HG03469 (cell line): ENCODE data around the gene WNT7B.
"Not testable (repeated sequence)": the region's sequence is repeated elsewhere in the genome, so short reads cannot be mapped to it uniquely, and the experiment has no call there.

Source experiments
- ATAC-seq: cut with Tn5 transposase; IDR thresholded peaks from one replicate; pipeline ENCODE4 v1.9.1; 2021; ENCODE audit warnings: mild to moderate bottlenecking, moderate library complexity, moderate number of reproducible peaks; ENCODE audit not compliant: unreplicated experiment

The WNT7B gene

DNA sequence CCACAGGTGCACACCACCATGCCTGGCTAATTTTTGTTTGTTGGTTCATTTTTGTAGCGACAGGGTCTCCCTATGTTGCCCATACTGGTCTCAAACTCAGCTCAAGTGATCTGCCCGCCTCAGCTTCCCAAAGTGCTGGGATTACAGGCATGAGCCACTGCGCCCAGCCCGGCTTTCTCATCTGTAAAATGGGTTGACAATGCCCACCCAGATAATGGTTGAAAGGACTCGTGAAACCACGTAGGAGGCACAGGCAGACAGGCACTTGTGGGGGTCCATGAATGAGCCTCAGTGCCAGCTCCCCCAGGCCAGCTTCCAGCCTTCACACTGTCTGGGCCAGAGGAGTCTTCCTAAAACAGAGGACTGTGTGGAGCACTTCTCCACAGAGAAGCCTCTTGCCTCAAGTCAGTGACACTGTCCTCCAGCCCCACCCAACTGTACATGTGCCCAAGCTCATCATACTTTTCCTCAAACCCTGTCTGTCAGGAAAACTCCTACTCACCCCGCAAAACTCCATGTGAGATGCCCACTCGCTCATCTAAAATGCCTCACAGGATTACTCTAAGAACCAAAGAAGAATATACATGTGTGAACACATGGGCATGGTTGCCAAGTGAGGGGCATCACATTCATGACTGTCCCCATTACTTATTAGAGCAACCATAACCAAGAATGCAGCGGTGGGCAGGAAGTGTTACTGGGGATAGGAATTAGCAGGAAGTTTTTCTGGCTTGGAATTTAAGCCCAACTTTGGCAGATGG, 32.1 kb upstream of the WNT7B start:
- ATAC-seq, result no peak

DNA sequence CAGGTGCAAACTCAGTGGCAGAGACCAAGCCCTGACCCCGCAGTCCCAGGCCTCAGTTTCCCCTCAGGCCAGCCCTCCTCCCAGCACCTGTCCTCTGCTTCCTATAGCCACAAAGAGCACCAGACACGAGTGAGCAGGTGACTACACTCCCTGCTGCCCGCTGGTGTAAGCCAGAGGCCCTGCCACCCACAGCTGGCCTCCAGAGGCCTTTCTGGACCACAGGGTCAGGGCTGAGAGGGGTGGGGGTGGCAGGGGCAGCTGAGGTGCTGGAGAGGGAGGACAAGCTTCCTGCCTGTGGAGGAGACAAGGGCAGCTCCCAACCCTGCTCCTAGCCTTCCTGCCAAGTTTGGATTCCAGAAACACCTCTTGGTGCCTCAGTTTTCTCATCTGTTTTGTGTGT, 31.3 kb upstream of the WNT7B start:
- ATAC-seq, result no peak

DNA sequence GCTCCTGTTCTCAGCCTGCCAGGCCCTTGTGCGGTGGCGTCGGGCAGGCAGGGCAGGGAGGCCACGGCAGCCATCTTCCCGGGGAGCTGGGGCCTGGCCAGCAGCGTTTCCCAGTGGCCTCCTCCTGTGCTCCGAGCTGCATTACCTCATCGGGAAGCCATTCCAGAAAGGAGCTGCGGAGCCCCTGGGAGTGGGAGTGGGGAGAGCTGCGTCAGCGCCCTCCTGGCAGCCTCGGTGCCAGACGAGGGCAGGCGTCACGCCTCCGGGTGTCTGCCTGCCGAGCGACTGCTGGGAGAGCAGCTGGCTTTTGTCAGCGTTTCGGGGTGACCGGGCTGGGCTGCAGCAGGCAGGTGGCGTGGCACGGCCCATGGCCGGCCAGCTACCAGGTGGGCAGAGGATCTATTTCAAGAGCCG, 30.9 kb upstream of the WNT7B start:
- ATAC-seq, result no peak

DNA sequence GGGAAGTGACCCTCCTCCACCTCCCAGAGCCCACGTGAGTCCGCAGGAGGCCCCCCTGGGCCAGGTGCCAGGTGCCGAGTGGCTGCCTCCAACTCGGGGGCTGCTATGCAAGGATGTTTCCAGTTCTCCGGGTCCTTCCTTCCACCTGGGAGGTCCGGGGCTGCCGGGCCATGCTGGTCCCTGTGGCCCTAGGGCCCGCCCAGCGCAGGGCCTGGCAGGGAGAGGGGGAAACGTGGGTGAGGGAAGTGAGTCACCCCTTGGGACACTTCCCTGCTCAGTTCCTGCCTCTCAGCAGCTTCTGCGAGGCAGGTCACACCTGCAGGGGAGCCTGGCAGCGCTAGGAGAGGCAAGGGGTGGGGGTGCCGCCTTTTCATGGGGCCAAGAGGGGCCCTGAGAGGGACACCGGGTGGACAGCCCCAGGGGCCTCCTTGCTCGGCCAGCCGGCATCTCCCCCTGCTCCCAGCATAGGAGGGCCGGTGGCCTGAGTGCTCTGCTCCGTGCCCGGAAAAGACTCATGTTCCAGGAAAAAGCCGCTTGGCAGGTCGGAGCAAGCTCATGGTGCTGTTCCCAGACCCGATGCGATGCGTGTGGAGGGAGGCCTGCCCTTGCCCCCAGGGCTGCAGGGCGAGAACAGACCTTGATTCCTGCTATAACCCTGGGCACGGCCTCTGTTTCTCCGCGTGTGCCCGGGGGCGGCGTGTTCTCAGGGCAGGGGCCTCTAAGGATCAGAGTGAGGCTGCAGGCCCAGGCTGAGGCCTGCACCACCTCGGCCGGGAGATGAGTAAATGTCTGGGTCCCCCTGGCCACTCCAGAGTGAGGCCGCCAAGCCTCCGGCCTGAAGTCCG, 30.3 kb upstream of the WNT7B start:
- ATAC-seq, result no peak

DNA sequence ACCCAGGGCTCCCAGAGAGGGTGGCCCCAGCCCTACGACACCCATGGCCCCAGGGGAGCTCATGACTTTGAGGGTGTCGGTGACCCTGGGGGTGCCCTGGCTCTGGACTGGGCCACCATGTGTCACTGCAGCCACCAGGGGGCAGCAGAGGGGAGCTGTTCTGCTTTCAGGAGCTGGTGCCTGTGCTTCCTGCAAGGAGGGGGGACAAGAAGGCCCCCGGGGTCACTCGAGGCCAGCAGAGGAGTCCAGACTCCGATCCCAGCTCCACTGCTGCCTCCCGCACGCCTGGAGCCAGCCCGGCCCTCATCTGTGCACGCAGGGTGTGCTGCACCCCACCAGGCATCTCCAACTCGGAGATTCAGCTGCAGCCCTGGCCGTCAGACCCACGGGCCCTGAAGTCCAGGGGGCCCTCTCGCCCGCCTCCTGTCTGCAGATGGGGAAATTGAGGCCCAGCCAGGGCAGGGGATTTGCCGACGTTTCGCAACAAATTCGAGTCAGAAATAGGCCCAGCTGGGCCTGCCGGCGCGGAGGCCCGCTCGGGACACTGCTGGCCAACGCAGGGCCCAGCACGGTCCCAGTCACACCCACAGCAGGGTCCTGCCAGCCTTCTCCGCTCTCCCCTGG, 29.5 kb upstream of the WNT7B start:
- no peak for ATAC-seq

DNA sequence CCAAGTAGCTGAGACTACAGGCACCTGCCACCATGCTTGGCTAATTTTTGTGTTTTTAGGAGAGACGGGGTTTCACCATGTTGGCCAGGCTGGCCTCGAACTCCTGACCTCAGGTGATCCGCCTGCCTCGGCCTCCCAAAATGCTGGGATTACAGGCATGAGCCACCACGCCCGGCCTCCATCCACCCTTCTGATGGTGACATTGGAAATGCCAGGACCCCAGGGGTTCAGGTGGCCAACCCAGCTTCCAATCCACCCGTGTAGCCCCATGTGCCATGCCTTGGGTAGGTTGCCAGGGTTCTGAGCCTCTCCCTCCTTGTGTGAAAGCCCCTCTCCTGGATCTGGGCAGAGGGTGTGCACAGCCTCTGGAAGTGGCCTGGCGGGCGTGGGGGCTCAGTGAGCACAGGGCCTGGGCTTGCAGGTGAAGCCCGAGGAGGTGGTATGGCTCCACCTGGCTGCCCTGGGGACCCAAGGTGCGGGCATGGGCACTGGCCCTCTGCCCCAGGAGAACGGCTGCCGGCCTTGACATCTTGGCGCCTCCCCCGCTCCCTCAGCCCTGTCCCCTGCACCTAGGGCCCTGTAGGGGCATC, 28.2 kb upstream of the WNT7B start:
- not testable (repeated sequence) for ATAC-seq

DNA sequence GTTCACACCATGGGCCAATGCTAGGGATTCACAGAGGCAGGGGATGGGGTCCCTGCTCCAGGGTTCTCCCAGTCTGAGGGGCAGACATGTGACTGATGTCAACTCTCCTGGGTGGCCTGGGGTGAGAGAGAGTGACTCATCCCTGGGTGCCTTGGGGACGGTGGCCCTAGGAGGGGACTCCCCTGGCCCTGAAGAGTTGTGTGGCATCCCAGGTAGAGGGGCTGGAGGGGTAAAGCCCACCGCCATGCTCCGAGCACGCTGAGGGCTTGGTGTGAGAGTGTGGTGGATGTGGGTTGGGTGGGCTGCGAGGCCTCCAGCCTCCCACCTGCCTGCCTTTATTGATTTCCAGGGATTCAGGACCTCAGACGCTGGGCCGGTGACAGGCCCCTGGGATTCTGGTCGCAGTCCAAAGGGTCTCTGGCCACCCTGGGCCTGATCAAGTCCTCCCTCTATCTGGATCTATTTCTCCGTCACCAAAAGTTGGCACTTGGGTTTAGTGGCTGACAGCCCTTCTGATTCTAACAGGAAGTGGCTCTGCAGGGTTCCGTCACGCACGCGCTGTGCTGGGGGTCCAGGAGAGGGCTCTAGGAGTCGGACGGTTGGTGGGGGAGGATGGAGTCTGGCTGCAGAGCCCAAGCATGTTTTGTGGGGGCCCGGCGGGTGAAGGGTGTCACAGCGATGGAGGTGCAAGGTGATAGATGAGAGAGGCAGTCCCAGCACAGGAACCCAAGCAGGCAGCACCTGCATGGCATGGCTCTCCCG, 27.3 kb upstream of the WNT7B start:
- no peak for ATAC-seq

DNA sequence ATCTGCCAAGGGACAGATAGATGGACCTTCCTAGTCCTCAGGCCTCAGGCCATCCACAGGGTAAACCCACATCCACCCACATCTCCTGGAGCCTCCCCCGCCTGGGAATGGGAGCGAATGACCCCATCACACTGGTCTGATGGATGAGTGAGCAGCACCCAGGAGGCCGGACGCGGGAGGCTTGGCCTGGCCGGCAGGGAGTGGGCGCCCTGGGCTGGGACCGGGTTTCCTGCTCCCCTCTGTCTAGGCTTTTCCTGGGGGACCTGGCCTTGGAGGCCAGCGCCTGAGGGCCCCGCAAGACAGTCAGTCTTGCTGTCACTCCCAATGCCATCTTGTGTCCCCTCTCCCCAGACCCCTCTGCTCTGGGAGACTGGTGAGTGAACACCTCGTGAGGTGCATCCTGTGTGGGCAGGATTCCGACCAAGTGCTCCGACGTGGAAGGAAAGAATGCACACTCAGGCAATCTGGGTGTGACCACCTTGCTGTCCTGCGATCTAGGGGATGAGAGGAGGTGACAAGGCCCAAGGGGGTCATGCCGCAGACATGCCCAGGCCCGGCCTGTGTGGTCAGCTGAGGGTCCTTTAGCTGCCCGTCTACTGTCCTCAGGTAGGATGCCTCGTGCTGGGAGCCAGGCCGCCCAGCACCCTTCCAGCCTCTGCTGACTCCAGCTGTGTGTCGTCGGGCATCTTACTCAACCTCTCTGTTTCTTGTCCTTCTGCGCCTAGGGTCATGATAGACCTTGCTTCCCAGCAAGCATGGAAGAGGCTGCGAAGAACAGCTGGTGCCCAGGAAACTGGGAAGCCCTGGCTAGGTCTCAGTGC, 26.5 kb upstream of the WNT7B start:
- ATAC-seq, result no peak

DNA sequence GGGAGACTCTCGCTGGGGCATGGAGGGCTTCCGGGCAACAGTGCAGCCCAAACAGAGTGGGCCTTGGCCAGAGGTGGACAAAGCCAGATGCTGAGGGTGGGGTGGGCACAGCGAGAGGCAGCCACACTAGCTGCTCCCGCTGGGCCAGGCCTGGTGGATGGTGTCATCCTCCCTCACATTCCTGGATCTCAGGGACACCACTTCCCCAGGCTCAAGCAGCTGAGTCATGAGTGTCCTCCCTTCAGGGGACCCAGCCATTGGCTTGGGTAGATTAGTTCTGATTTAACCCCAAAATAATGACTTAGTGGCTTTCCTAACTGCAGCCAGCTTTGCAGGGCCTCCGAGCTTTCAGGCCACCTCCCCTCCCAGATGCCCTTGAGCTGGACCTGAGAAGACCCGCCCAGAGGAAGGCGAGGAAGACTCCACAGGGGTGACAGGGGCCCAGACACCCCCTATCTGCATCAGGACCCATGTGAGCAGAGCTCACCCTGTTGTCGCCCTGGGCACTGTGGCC, 25.9 kb upstream of the WNT7B start:
- no peak for ATAC-seq

DNA sequence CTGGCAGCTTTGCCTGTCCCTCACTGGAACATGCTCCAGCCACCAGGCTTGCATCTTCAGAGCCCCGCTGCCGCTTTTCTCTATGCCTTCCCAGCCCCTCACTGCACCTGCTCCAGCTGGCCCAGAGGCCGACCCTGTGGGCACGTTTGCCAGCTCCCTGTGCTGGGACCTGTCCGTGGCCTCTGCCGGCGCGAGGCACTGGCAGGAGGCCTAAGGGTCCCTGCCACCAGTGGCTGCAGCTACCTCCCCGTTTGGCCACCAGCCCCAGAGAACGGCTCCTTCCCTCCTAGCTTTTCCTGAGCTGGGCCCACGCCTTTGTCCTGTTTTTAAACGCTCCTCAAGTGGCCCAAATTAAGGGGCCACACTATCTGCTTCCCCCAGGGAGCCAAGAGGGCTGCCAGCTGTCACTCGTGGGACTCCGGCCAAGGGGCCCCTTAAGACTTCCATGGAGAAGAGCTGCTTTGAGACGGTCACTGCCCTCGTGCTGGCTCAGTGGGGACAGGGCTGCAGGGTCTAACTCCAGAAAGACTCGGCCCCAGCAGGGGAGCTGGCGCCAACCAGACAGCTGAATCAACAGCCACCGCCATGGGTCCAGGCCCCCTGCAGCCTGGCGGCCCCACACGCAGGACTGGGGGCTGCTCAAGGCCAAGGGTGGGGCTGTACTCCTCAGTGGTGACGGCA, 24.6 kb upstream of the WNT7B start:
- no peak for ATAC-seq

DNA sequence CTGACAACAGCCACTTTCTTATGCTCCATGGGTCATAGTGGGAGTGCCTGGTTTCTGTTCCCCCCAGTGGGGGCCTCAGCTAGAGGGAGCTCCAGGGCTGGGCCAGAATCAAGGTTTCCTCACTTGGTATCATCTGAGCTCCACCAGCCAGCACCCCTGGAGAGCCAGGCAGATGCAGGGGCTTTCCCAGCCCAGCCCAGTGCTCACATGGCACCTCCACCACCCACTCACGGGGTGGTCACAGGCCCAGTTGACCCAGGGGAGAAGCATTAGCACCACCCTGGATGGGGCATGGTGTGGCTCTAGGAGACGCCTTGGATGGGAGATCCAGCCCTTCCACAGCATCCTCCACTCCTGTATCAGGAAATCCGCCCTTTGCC, 24.1 kb upstream of the WNT7B start:
- no peak for ATAC-seq

DNA sequence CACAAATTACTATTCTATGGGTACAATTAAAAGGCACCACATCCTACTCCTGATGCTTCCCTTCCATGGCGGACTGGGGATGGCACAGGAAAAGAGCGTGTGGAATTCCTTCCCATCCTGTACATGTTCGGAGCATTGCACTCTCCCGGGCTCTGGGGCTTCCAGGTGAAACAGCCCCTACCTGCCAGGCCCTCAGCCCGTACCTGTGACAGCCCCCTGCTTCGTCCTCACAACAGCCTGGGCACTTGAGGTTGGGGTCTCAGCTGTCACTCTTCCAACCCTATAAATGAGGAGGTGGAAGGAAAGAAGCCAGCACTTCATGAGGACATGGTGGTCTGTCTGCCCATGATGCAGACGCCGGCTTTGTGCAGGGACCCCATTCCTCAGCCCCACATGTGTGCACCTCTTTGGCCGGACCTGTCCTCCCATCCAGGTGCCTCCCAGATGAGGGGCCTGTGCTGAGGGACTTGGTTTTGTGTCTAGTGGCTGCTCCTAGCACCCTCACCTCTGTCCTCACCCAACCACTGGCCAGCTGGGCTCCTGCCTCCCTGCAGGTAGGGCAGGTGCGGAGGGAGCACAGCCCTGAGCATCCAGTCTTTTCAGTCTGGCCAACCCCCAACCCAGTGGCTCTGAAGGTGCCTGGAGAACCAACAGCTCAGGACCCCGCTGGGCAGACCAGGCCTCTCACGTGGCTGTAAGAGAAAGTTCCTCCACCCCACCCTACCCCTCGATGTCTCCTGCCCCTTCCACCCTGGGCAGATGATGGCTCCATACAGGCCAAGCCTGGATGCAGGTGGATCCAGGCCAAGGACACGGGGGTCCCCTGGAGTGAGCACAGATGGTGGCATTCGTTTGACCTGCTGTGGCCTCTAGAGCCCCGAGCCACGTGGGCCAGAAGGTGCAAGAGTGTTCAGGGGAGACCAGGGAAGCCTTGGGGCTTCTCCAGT, 23.4 kb upstream of the WNT7B start:
- ATAC-seq, result no peak

DNA sequence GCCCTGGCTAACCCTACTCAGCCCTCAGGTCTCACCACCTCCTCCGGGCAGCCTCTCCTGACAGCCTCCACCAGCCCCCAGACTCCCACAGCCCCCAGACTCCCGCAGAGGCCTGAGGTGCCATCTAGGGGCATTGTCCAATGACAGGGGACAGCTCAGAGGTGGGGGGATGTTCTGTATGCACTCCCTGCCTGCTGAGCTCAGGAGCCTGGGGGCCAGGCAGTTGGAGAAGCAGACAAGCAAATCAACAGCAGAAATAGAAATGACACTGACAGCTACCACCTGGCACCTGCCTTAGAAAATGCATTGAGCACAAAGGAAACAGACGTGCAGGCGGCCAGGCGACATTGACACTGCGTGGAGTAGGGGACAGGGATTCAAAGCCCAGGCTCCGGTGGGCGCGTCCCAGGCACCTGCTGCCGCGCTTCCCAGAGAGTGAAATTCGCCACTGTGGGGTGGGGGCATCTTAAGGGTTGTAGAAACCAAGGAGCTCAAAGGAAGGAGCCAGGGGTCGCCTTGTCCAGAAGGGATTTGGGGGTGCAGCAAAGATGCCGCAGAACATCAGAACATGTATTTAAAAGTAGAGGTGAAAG, 22.5 kb upstream of the WNT7B start:
- no peak for ATAC-seq

DNA sequence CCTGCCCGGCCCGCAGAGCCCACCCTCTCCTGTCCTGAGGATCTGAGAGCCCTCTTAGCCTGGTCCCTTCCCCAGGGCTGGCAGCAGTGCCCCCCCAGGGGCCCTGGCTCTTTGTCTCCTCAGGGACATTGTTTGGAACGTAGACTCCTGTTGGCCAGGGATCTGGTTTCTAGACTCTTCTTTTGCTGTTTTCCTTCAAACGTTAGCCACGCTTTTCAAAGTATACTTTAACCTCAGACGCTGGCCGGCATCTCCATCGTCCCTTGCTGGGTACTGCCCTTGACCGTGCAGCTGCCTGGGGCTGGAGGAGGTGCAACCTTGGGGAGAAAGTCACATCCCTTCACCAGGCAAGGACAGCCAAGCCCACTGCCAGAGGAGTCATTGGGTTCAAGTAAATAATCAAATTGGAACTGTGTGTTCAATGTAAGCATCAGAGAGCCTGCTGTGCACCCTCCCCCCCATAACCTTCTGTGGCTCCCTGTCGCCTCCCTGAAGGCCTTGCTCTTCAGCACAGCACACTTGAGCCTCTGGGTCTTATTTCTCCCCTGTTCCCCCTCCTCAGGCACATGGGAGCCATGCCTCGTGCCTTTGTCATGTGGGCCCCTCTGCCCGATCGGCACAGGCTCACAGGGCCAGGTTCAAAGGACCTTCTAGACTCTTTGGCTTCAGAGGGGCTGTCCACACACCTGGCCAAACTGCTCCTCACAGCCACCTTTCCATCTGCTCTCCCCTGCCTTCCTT, 21.8 kb upstream of the WNT7B start:
- ATAC-seq, result no peak

DNA sequence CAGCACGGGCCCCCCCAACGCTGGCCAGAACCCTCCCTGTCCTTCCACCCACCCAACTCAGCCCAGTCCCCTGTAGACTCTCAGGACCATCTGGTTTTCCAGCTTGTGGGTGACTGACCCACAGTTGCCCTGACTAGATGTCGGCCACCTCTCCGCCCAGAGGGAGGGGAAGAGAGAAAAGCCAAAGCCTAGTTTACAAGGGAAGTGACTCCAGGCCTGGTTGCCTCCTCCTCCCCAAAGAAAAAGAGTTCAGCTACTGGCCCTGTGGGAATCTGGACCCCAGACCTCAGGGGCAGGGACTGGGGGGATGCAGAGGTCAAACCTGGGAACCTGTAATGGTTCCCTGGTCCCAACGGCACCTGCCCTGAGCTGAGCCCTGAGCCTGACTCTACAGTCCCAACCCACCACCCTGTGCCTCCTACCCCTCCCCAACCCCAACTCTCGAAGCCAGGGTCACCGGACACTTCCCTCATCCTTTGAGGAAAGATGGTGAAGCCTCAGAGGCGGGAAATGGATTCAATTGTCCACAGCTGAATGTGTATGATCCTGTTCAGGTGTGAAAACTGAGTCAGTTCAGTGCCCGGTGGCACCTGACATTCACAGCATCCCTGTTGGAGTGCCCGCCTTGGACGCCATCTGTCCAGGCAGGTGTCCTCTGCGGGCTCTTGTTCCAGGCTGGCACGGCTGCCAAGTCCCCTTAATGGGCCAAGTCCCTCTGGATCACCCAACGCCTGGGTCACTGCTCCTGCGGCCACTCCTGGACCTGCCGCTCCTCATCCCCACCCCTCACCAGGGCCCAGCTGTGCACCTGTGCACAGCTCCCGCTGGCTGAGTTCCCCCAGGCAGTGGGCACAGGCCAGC, 21.0 kb upstream of the WNT7B start:
- ATAC-seq, result no peak
